SK-N-MC (cell line): ENCODE measurements around the gene RHOF.

ENCODE experiments used
- DNase-seq: peaks from one replicate; pipeline ENCODE4 v3.0.0-alpha.2; 2011; ENCODE audit warnings: low read depth, low spot score
- H3K27ac ChIP-seq: fragments of 200-600 bp; sonication (generic); 2 replicates; pipeline ENCODE4 v1.5.1; 2016; ENCODE audit warnings: mixed run types
- H3K36me3 ChIP-seq: fragments of 200-600 bp; sonication (generic); 2 replicates; pipeline ENCODE4 v1.6.1; 2017; ENCODE audit warnings: antibody characterized with exemption, low read length, mixed read lengths; ENCODE audit not compliant: insufficient read depth
- H3K4me3 ChIP-seq: fragments of 200-600 bp; sonication (generic); 2 replicates; pipeline ENCODE4 v1.5.1; 2016
- H3K9ac ChIP-seq: fragments of 200-600 bp; sonication (generic); 2 replicates; pipeline ENCODE4 v1.8.0; 2017; ENCODE audit warnings: mixed run types, mixed read lengths; ENCODE audit not compliant: insufficient read length
- H3K9me3 ChIP-seq: fragments of 200-600 bp; sonication (generic); 2 replicates; pipeline ENCODE4 v1.6.1; 2017; ENCODE audit warnings: low read depth, mild to moderate bottlenecking, antibody characterized with exemption, low read length, moderate library complexity, mixed read lengths
- EZH2 ChIP-seq: fragments of 200-600 bp; sonication (generic); IDR thresholded peaks from one replicate; pipeline ENCODE4 v1.6.1; 2017; ENCODE audit warnings: antibody characterized with exemption
- FOXP2 ChIP-seq: optimal IDR thresholded peaks from 2 replicates; pipeline ENCODE3; 2011; ENCODE audit warnings: mild to moderate bottlenecking, moderate library complexity; ENCODE audit not compliant: insufficient read depth; ENCODE audit errors: extremely low read length, control extremely low read depth
- POLR2AphosphoS5 ChIP-seq: IDR thresholded peaks from 2 replicates; pipeline ENCODE4 v1.6.1; 2012; ENCODE audit warnings: mild to moderate bottlenecking, low read depth, low read length, borderline replicate concordance

Gene RHOF

GRCh38 chr12:121786440-121786825 lies 7.1 kb downstream of the RHOF start:
- DNase-seq: no peak
- Histone ChIP-seq H3K9me3 (no peaks in the 10 kb centered on the region), H3K36me3 (no peaks in the 10 kb centered on the region), H3K27ac (no peak overlapping the region), H3K4me3 (no peak overlapping the region), H3K9ac (no peak overlapping the region)
- TF ChIP-seq FOXP2 (no peak), POLR2AphosphoS5 (no peak), EZH2 (no peak)

- Histone ChIP-seq H3K36me3 (no peaks in the 10 kb centered on the region), H3K9ac (no peak overlapping the region), H3K4me3 (no peak overlapping the region), H3K9me3 (no peaks in the 10 kb centered on the region), H3K27ac (no peak overlapping the region)
- DNase-seq: no peak
- TF ChIP-seq EZH2: no peak
- TF ChIP-seq POLR2AphosphoS5: no peak
- no peak for TF ChIP-seq FOXP2
These were observed 9.0 kb downstream of the RHOF start for GRCh38 chr12:121784460-121784859.

- Histone ChIP-seq H3K27ac (no peak overlapping the region), H3K4me3 (no peak overlapping the region), H3K36me3 (no peaks in the 10 kb centered on the region), H3K9ac (no peak overlapping the region), H3K9me3 (no peaks in the 10 kb centered on the region)
- TF ChIP-seq FOXP2: no peak
- DNase-seq: no peak
These were observed 9.7 kb downstream of the RHOF start for GRCh38 chr12:121783766-121784165.

GRCh38 chr12:121781998-121782979 lies 11.2 kb downstream of the RHOF start:
- TF ChIP-seq POLR2AphosphoS5: 0 out of 2 replicates have a peak, but pooled peaks have one; percentile 2
- no peak for TF ChIP-seq EZH2
- TF ChIP-seq FOXP2: no peak
- Histone ChIP-seq H3K36me3 (no peaks in the 10 kb centered on the region), H3K9me3 (no peaks in the 10 kb centered on the region), H3K9ac (peak overlapping the region; percentile 54), H3K27ac (peak overlapping the region; percentile 80), H3K4me3 (peak overlapping the region; percentile 67)
- DNase-seq: no peak

- peak overlapping the region; percentile 67 for H3K4me3 ChIP-seq
- no peaks in the 10 kb centered on the region for H3K9me3 ChIP-seq
- TF ChIP-seq POLR2AphosphoS5 (no peak), FOXP2 (no peak), EZH2 (no peak)
- peak overlapping the region; percentile 80 for H3K27ac ChIP-seq
- peak overlapping the region; percentile 54 for H3K9ac ChIP-seq
- no peaks in the 10 kb centered on the region for H3K36me3 ChIP-seq
- no peak for DNase-seq
These were observed 11.9 kb downstream of the RHOF start for GRCh38 chr12:121781484-121781997.

GRCh38 chr12:121780429-121780828 lies 13.1 kb downstream of the RHOF start:
- Histone ChIP-seq H3K9me3 (no peaks in the 10 kb centered on the region), H3K27ac (no peak overlapping the region), H3K36me3 (no peaks in the 10 kb centered on the region), H3K4me3 (no peak overlapping the region), H3K9ac (no peak overlapping the region)
- TF ChIP-seq POLR2AphosphoS5 (no peak), EZH2 (no peak)
- DNase-seq: no peak

GRCh38 chr12:121779422-121779895 lies 14.0 kb downstream of the RHOF start:
- Histone ChIP-seq H3K27ac (no peak overlapping the region), H3K36me3 (no peaks in the 10 kb centered on the region), H3K9me3 (no peaks in the 10 kb centered on the region), H3K9ac (no peak overlapping the region), H3K4me3 (no peak overlapping the region)
- TF ChIP-seq EZH2 (no peak), POLR2AphosphoS5 (no peak), FOXP2 (no peak)
- no peak for DNase-seq

GRCh38 chr12:121778567-121779421 lies 14.7 kb downstream of the RHOF start:
- Histone ChIP-seq H3K4me3 (no peak overlapping the region), H3K27ac (no peak overlapping the region), H3K36me3 (no peaks in the 10 kb centered on the region), H3K9me3 (no peaks in the 10 kb centered on the region), H3K9ac (no peak overlapping the region)
- DNase-seq: no peak
- TF ChIP-seq FOXP2 (no peak), EZH2 (no peak), POLR2AphosphoS5 (0 out of 2 replicates have a peak, but pooled peaks have one; percentile 13)
